SH-SY5Y (cell line): Measurements from ENCODE around the gene ISL2.

Experiments
- GATA2 ChIP-seq: IDR thresholded peaks from 2 replicates; pipeline ENCODE4 v1.6.1; 2011; ENCODE audit warnings: mild to moderate bottlenecking, low read depth, low read length
- GATA3 ChIP-seq: IDR thresholded peaks from 2 replicates; pipeline ENCODE4 v1.6.1; 2011; ENCODE audit warnings: low read depth, mild to moderate bottlenecking, low read length, moderate library complexity

ISL2 gene

GRCh38 chr15:76345880-76346668, 9.5 kb downstream of the ISL2 start:
- TF ChIP-seq GATA2 (no peak), GATA3 (no peak)

DNA sequence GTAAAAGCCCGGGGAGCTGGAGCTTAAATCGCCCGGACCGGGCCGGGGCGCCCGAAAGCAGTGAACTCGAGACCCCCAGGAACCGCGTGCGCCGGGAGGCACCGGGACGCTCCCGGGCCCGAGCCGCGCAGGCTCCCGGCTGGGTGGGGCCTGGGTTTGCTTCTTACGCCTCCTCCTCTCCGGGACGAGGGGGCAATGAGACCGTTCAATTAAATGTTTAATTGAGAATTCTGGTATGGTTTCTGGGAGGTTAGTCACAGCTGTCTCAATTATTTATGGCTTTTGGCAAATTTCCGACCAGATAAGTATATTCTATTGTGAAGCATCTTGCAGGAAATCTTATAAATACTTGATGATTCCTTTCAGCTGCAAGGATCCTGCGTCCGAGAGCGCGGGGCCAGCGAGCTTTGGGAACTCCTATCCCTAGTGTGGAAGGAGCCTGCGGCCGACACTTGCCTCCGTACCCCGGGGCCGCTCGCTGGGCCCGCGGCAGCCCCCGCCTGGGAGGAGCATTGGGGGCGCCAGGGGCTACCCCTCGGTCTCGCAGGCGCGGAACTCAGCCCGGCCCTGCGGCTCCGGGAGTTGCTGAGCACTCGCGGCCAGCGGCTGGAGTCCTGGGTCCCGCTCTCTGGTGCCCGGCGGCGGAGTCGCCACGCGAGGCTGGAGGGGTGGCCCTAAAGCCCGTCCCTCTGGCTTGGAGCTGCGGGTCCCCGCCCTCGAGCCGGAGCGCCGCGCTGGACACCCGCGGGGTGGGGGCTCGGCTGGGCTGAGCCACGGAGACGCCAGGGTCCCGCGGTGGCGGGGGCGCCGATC, 10.3 kb downstream of the ISL2 start:
- TF ChIP-seq GATA3 (no peak), GATA2 (no peak)

GRCh38 chr15:76347482-76348055, 11.0 kb downstream of the ISL2 start:
- TF ChIP-seq GATA2 = no peak
- TF ChIP-seq GATA3 = no peak

DNA sequence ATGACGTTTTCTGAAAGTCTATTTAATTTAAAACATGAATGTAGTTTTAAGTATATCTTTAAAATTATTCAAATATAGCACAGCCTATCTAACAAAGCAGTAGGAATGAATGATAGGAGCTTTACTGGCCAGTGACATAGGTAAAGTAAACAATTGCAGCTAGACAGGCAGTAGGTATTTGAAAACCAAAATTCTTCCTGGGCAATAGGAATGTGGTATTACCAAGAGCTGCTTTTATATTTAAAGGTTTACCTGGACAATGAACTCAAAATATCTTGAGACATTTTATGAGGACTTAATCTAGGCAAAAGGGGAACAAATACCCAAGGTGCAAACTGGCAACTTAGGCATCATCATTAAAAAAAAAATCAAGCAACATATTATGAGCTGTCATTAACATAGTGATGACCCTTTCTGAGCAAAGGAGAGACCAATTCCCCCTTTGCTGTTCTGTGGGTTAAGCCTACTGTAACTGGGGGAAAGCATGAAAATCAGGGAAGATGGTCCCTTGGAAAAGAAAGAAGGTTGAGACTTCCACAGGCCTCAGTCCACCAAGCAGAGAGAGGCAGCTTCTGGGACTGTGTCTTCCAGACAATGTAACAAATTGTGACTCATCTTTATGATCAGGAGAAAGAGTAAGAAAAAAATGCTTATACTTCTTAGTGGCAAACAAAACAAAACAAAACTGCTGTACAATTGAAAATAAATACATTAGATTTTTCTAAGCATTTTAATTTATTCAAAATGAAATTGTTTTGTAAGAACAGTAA, 12.9 kb downstream of the ISL2 start:
- TF ChIP-seq GATA3 = no peak
- no peak for TF ChIP-seq GATA2

DNA sequence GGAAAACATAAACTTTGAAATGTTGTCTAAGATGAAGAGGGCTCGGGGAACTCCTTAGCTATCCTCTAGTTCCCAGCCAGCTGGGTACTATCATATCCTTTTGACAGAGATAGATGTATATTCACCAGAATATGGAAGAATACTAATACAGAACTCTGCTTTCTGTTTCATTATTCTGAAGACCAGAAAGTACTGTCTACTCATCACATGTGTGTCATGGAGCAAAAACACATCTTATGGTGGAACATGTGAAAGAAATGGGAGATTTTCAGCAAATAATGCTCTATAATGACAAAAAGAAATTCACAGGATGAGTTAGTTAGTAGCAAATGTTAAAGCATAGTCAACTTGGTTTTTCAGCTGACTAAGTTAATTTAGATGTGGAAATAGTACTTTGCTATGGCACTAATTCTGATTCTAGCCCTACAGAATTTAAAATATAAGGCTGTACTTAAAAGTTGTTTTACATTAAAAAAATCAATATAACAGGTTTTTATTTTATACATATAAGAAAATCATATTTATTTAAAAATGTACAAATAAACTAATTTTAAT, 16.5 kb downstream of the ISL2 start:
- TF ChIP-seq GATA3 (no peak), GATA2 (no peak)

DNA sequence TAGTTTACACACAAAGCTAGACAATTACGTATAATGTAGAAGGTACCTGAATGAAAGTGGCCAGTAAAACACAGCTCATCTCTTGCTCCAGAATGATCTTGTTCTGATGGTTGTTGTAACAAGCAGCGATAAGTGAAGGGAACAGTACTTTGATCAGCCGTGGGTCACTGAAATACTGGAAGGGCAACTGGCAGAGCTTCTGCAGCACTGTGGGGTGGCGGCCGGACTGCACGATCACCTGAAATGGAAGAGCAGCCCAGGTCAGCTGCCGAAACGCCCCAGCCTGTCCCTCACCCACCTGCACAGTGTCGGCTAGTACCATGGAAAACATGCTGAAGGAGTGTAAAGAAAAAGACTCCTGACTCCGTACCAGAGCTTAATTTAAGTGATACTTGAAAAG, 17.3 kb downstream of the ISL2 start:
- TF ChIP-seq GATA3 (no peak), GATA2 (no peak)

DNA sequence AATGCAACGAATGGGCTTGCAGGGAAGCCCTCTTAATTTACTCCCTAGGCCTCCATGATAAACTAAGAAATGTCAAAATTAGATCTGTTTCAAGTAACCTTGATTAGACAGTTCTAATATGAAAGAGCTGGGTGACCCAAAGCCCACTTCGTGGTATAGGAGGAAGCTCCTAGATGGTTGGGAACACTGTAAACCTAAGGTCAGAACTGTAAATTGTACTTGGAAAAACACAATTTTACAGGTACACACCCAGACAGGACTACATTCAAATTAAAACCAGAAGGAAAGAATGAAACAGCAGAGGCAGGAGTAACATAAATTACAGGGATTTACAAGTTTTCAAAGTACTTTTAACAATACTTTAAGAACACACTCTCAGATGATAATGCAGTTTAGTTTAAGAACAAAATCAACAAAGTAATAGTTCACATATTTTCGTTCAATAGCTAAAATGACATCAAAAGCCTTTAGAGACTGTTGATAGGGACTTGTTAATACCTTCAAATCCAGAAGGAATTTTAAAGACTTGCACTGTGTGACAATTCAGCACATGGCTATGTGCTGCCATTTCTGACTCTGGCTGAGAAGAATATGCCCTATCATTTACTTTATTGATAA, 18.4 kb downstream of the ISL2 start:
- TF ChIP-seq GATA2 = no peak
- TF ChIP-seq GATA3 = no peak

GRCh38 chr15:76358453-76358852, 21.9 kb downstream of the ISL2 start:
- TF ChIP-seq GATA2 (no peak), GATA3 (no peak)

DNA sequence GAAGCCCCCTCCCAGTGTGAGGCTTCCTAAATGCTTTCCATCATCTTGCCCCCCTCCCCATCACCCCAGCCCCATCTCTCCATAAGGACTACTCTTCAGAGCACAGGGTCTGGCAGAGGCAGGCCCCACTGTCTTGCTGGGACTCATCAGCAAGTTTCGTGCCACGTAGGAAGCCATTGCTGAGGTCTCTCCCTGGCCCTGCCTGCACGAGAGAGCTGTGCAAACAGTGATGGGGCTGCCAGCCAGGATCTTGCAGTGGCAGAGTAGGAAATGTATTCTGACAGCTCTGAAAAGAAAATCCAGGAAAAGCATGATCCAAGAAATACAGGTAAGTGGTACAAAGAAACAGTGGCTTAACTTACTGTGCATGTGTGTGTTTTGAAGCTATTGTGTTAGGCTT, 22.6 kb downstream of the ISL2 start:
- TF ChIP-seq GATA3 = no peak
- TF ChIP-seq GATA2 = no peak

DNA sequence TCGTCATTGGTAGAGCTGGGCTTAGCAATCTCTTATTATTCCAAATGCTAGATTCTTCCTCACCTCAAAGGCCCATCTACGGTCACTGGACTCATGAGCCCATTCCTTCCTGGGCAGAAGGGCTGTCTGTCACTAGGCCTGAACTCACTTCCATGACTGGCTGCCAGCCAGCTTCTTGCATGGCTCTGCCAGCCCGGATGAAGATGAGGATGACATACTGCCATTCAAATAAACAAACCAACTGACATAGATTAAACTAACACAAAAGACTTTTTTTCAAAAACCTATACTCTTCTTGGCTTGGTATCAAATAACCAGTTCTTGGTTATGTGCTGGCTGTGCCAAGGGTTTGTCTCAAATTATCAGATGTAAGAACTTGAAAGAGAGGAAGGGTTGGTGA, 23.8 kb downstream of the ISL2 start:
- TF ChIP-seq GATA3 (no peak), GATA2 (no peak)

DNA sequence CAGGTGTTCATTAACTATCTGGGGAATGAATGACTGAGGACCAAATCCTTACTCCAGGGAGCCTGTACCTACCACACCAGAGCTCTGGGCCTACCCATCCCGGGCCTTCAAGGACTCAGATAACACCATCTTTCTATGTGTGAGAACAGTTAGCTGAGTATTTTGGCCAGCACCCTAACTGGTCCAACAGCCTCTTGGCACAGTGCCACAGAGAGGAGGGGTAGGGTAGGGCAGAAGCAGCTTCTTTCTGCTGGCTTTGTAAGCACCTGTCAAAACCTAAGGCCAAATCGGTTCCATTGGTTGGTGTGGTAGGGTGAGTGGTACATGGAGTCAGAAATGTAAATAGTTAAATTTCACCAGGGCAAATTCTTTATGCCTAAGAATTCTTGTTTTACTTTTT, 26.7 kb downstream of the ISL2 start:
- no peak for TF ChIP-seq GATA3

GRCh38 chr15:76366714-76367113, 30.1 kb downstream of the ISL2 start:
- TF ChIP-seq GATA2 = no peak
- no peak for TF ChIP-seq GATA3

- TF ChIP-seq GATA3 = no peak
- TF ChIP-seq GATA2 = no peak
Observed at GRCh38 chr15:76368122-76368621, 31.6 kb downstream of the ISL2 start.
